HG03139 (cell line): ENCODE results near the gene ATF2.
"Not testable (repeated sequence)": the region's sequence is repeated elsewhere in the genome, so short reads cannot be mapped to it uniquely, and the experiment has no call there.

ENCODE experiments used
- ATAC-seq: cut with Tn5 transposase; IDR thresholded peaks from one replicate; pipeline ENCODE4 v1.9.1; 2021; ENCODE audit not compliant: unreplicated experiment

Gene ATF2

GRCh38 chr2:175166216-175166824 lies 1.7 kb downstream of the ATF2 start:
- no peak for ATAC-seq

- no peak for ATAC-seq
Observed at GRCh38 chr2:175164235-175164634, 3.8 kb downstream of the ATF2 start.

- ATAC-seq, result no peak
Observed at GRCh38 chr2:175158894-175159293, 9.1 kb downstream of the ATF2 start.

- ATAC-seq, result no peak
Observed at GRCh38 chr2:175156534-175156933, 11.5 kb downstream of the ATF2 start.

- peak; percentile 66 for ATAC-seq
Observed at GRCh38 chr2:175154661-175155082, 13.3 kb downstream of the ATF2 start.

GRCh38 chr2:175152242-175152641 lies 15.8 kb downstream of the ATF2 start:
- peak; percentile 62 for ATAC-seq

GRCh38 chr2:175151791-175152190 lies 16.2 kb downstream of the ATF2 start:
- ATAC-seq, result no peak

GRCh38 chr2:175147186-175147585 lies 20.8 kb downstream of the ATF2 start:
- no peak for ATAC-seq

- ATAC-seq, result no peak
Observed at GRCh38 chr2:175143678-175144077, 24.3 kb downstream of the ATF2 start.

GRCh38 chr2:175143191-175143590 lies 24.8 kb downstream of the ATF2 start:
- no peak for ATAC-seq

- no peak for ATAC-seq
Observed at GRCh38 chr2:175140332-175140731, 27.7 kb downstream of the ATF2 start.

- no peak for ATAC-seq
Observed at GRCh38 chr2:175137793-175138192, 30.2 kb downstream of the ATF2 start.

GRCh38 chr2:175136334-175137215 lies 31.4 kb downstream of the ATF2 start:
- peak; percentile 58 for ATAC-seq

- no peak for ATAC-seq
Observed at GRCh38 chr2:175135862-175136261, 32.1 kb downstream of the ATF2 start.

- ATAC-seq, result no peak
Observed at GRCh38 chr2:175135177-175135576, 32.8 kb downstream of the ATF2 start.

- ATAC-seq, result no peak
Observed at GRCh38 chr2:175131252-175131651, 36.8 kb downstream of the ATF2 start.

- ATAC-seq, result no peak
Observed at GRCh38 chr2:175126661-175127060, 41.3 kb downstream of the ATF2 start.

- no peak for ATAC-seq
Observed at GRCh38 chr2:175123254-175123653, 44.7 kb downstream of the ATF2 start.

- ATAC-seq, result no peak
Observed at GRCh38 chr2:175111200-175111657, 56.8 kb downstream of the ATF2 start.

GRCh38 chr2:175108091-175108490 lies 59.9 kb downstream of the ATF2 start:
- ATAC-seq, result not testable (repeated sequence)

GRCh38 chr2:175107146-175107545 lies 60.9 kb downstream of the ATF2 start:
- ATAC-seq, result no peak

- no peak for ATAC-seq
Observed at GRCh38 chr2:175103191-175103590, 64.8 kb downstream of the ATF2 start.
